Epithelial cell of proximal tubule (primary cell): ENCODE results near the gene STAP1. TPM values are rescaled to one million over a fixed set of nuclear protein-coding genes. Genes with fewer than 3 reads are reported as not detected.

Source experiments
- DNase-seq: peaks from one replicate; pipeline ENCODE4 v3.0.0-alpha.2; 2011; ENCODE audit warnings: low read depth
- H3K4me3 ChIP-seq: 2 replicates; pipeline ENCODE4 v1.5.1; 2011; ENCODE audit warnings: low read depth, mild to moderate bottlenecking, low read length
- CTCF ChIP-seq: conservative IDR thresholded peaks from 2 replicates; pipeline ENCODE4 v1.5.1; 2012; ENCODE audit warnings: low read depth, mild to moderate bottlenecking, low read length
- total RNA-seq: library from RNA; depleted of rRNA; stranded (reverse); fragments of >200 nt; gene quantifications from 2 replicates; pipeline ENCODE4 v1.2.3, GENCODE V29; 2015

Gene STAP1
- total RNA-seq, 1 donor from 2014 or later, result not detected

GRCh38 chr4:67608027-67608426 lies 49.5 kb downstream of the STAP1 start:
- H3K4me3 ChIP-seq, result no peak overlapping the region
- no peak for TF ChIP-seq CTCF
- no peak for DNase-seq

GRCh38 chr4:67614186-67614585 lies 55.7 kb downstream of the STAP1 start:
- no peak overlapping the region for H3K4me3 ChIP-seq
- no peak for TF ChIP-seq CTCF
- DNase-seq, result no peak

GRCh38 chr4:67615119-67615518 lies 56.6 kb downstream of the STAP1 start:
- no peak for DNase-seq
- no peak for TF ChIP-seq CTCF
- no peak overlapping the region for H3K4me3 ChIP-seq

- no peak overlapping the region for H3K4me3 ChIP-seq
- no peak for TF ChIP-seq CTCF
- no peak for DNase-seq
These were observed 58.0 kb downstream of the STAP1 start for GRCh38 chr4:67616478-67616877.

GRCh38 chr4:67624939-67625338 lies 66.4 kb downstream of the STAP1 start:
- H3K4me3 ChIP-seq, result no peak overlapping the region
- no peak for TF ChIP-seq CTCF
- DNase-seq, result no peak

GRCh38 chr4:67632492-67632891 lies 74.0 kb downstream of the STAP1 start:
- DNase-seq, result no peak
- no peak overlapping the region for H3K4me3 ChIP-seq
- TF ChIP-seq CTCF, result no peak

- H3K4me3 ChIP-seq, result no peak overlapping the region
- TF ChIP-seq CTCF, result no peak
- no peak for DNase-seq
These were observed 76.2 kb downstream of the STAP1 start for GRCh38 chr4:67634741-67635140.
